Measurements from ENCODE around the gene POLR1B. TPM values are rescaled to one million over a fixed set of nuclear protein-coding genes. Genes with fewer than 3 reads are reported as not detected.

Gene POLR1B
- total and polyA plus RNA-seq, 2 experiments from 2014 or later: 15.4 to 58.3 TPM

DNA sequence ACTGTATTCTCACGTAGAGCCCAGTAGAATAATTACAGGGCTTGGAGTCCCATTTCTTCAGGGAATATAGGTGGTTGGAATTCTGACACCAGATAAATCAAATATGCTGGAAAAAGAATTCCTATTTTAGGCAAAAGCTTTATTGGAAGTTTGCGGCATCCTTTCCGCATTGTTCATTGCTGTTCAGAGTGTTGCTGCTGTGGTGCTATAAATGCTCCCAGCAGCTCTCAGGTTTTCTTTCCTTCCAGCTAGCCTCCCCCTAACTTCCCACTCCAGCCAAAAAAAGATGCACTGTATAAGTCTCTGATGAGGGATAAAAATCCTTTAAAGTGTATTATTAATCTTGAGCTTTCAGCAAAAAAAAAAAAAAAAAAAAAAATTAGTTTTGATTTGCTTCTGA is 25.5 kb upstream of the POLR1B start:
- H3K9me2 ChIP-seq (ENCODE audit: insufficient read depth): no peaks in the 10 kb centered on the region
- no peaks in the 10 kb centered on the region for H3K27me3 ChIP-seq (ENCODE audit: insufficient read depth)
- no peak overlapping the region for H3K27ac ChIP-seq (ENCODE audit: low read depth)
- no peak for TF ChIP-seq NANOG (IDR thresholded peaks at IDR 0.05; ENCODE audit: borderline replicate concordance)
- TF ChIP-seq ZNF462 (CRISPR knock-in tag; IDR thresholded peaks at IDR 0.05): no peak
- TF ChIP-seq POLR2AphosphoS5 (IDR thresholded peaks at IDR 0.05; ENCODE audit: low read depth): no peak
- TF ChIP-seq ZNF114 (CRISPR knock-in tag; IDR thresholded peaks at IDR 0.05): no peak
- no peak for TF ChIP-seq CREB1 (CRISPR knock-in tag; IDR thresholded peaks at IDR 0.05; ENCODE audit: low read depth)
- no peak for TF ChIP-seq EZH2 (IDR thresholded peaks at IDR 0.05; ENCODE audit: low read depth, unreplicated experiment)
- TF ChIP-seq ZNF331 (CRISPR knock-in tag; IDR thresholded peaks at IDR 0.05; ENCODE audit: low read depth): no peak
- no peak for TF ChIP-seq STAT1 (IDR thresholded peaks at IDR 0.05; ENCODE audit: unreplicated experiment)
- TF ChIP-seq EZH2phosphoT487 (IDR thresholded peaks at IDR 0.05; ENCODE audit: unreplicated experiment): no peak
- TF ChIP-seq ETS1 (IDR thresholded peaks at IDR 0.05): no peak
- no peak for TF ChIP-seq CTCF (conservative IDR thresholded peaks at IDR 0.05; ENCODE audit: low read depth in 2 of 2)
- TF ChIP-seq REST (IDR thresholded peaks at IDR 0.05; ENCODE audit: unreplicated experiment): no peak
- no peak for TF ChIP-seq JUNB (IDR thresholded peaks at IDR 0.05; ENCODE audit: unreplicated experiment)
- no peak overlapping the region for H2AFZ ChIP-seq
- DNase-seq (ENCODE audit: low spot score): no peak
- H3F3A ChIP-seq (replicated peaks; ENCODE audit: low read depth): no peaks in the 10 kb centered on the region
- Mint-ChIP-seq H3K27ac (no peak overlapping the region), H3K36me3 (ENCODE audit: low read depth) (peaks cover 65% of the 10 kb centered on the region), H3K27me3 (ENCODE audit: insufficient read depth, low read depth, poor library complexity) (peaks cover 4% of the 10 kb centered on the region), H3K9me3 (peaks cover 8% of the 10 kb centered on the region; the same call in 2 of the 3 replicates), H3K4me3 (no peak overlapping the region), H3K4me1 (no peaks in the 10 kb centered on the region)
- no peak overlapping the region for H3K4me3 ChIP-seq
- H4K20me1 ChIP-seq (replicated peaks; ENCODE audit: insufficient read depth): peaks cover 8% of the 10 kb centered on the region; the same call in 1 of the 2 replicates
- peaks cover 14% of the 10 kb centered on the region for H3K36me3 ChIP-seq (ENCODE audit: insufficient read depth)
- H3K79me2 ChIP-seq (replicated peaks; ENCODE audit: insufficient read depth): peaks cover 4% of the 10 kb centered on the region; the same call in 1 of the 2 replicates
- H3K4me2 ChIP-seq: no peak overlapping the region
- H3K4me1 ChIP-seq (ENCODE audit: insufficient read depth): no peaks in the 10 kb centered on the region
- ATAC-seq: no peak

Measured in GM23338 (cell line).